Common myeloid progenitor, CD34-positive (primary cell): Measurements from ENCODE around the gene MED12.

ENCODE experiments used
- CTCF ChIA-PET: fragments of 350-600 bp; sonication (Branson Sonifier 250); formaldehyde crosslinking; loops from one replicate; lab custom pipeline; 2021; ENCODE audit warnings: antibody characterized with exemption; lab: Charles Lee
- POLR2A ChIA-PET: fragments of 350-600 bp; sonication (Branson Sonifier 250); formaldehyde crosslinking; loops from one replicate; lab custom pipeline; 2021; ENCODE audit warnings: antibody characterized with exemption; lab: Charles Lee
- DNase-seq, 3 donors: peaks; one replicate each; pipeline versions ENCODE4 v3.0.0 to v3.0.0-alpha.2; 2013
- H3K27ac ChIP-seq, 2 experiments: 1 replicate in 1 of 2; 2 replicates in 1 of 2; pipeline ENCODE4 v1.7.0; 2013; ENCODE audit warnings: inconsistent platforms in 2 of 2, low read length in 2 of 2, mild to moderate bottlenecking in 2 of 2, low read depth in 1 of 2, moderate library complexity in 1 of 2; ENCODE audit not compliant: severe bottlenecking in 2 of 2, insufficient read depth in 1 of 2, poor library complexity in 1 of 2
- H3K27me3 ChIP-seq, 5 experiments: replicated peaks in 2 of 5; 1 replicate in 3 of 5; 2 replicates in 2 of 5; pipeline versions ENCODE4 v1.6.1 to v1.7.0; 2013; ENCODE audit warnings: low read length in 4 of 5, mild to moderate bottlenecking in 2 of 5, moderate library complexity in 2 of 5, inconsistent platforms in 1 of 5; ENCODE audit not compliant: insufficient read depth in 5 of 5, control insufficient read depth in 4 of 5
- H3K36me3 ChIP-seq, 4 experiments: 1 replicate in 2 of 4; 2 replicates in 2 of 4; pipeline versions ENCODE4 v1.6.1 to v1.7.0; 2013; ENCODE audit warnings: low read length in 3 of 4, control low read depth in 1 of 4, mild to moderate bottlenecking in 1 of 4; ENCODE audit not compliant: control insufficient read depth in 4 of 4, insufficient read depth in 4 of 4
- H3K4me1 ChIP-seq, 4 experiments: 1 replicate in 3 of 4; 2 replicates in 1 of 4; pipeline versions ENCODE4 v1.6.1 to v1.7.1; 2013; ENCODE audit warnings: low read length in 3 of 4, mild to moderate bottlenecking in 3 of 4, control low read depth in 1 of 4, inconsistent platforms in 1 of 4, moderate library complexity in 1 of 4; ENCODE audit not compliant: control insufficient read depth in 4 of 4, insufficient read depth in 4 of 4; ENCODE audit errors: control extremely low read depth in 1 of 4
- H3K4me3 ChIP-seq, 7 experiments: 1 replicate in 4 of 7; 2 replicates in 3 of 7; pipeline versions ENCODE4 v1.5.1 to v1.7.0; 2013; ENCODE audit warnings: mild to moderate bottlenecking in 7 of 7, low read length in 6 of 7, moderate library complexity in 6 of 7, inconsistent platforms in 2 of 7, low read depth in 2 of 7, control low read depth in 1 of 7; ENCODE audit not compliant: insufficient read depth in 4 of 7, control insufficient read depth in 1 of 7; ENCODE audit errors: extremely low read depth in 1 of 7
- H3K9me3 ChIP-seq, 5 experiments: 1 replicate in 4 of 5; 2 replicates in 1 of 5; pipeline versions ENCODE4 v1.6.1 to v1.7.1; 2013; ENCODE audit warnings: low read length in 4 of 5, mild to moderate bottlenecking in 2 of 5, inconsistent platforms in 1 of 5, low read depth in 1 of 5, moderate library complexity in 1 of 5; ENCODE audit not compliant: control insufficient read depth in 4 of 5, insufficient read depth in 2 of 5; ENCODE audit errors: control extremely low read depth in 1 of 5
- WGBS: methylation state at CpG from one replicate; pipeline ENCODE4 v1.1.5; 2013; ENCODE audit not compliant: insufficient coverage; 5-methylcytosine and 5-hydroxymethylcytosine counted together

The MED12 gene

DNA sequence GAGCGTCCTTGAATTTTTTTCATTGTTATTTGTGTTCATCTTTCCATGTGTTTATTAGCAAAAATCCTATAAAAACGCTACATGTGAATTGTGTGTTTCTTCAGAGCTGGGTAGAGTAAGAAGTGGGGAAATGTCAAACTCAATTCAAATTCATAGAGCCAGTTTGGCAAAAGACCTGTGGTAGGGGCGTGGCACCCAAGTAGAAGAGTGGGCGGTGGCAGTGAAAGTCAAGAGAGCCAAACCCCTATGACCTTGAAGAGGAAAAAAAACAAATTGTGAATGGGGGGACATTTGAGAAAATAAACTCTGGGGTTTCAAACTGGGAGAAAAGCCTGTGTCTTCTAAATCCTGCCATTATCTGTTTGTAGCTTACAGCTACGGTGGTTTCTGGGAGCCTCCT lies 27.1 kb upstream of the MED12 start:
- H3K36me3 ChIP-seq: no peaks in the 10 kb centered on the region
- peaks cover 0 to 8% (median 5%) of the 10 kb centered on the region in 4 experiments for H3K4me1 ChIP-seq
- H3K9me3 ChIP-seq: no peaks in the 10 kb centered on the region
- 57% methylated on average over 2 of the region's 5 CpGs for WGBS
- DNase-seq: no peak
- ChIA-PET CTCF (no interaction called here), POLR2A (no interaction called here)
- no peak overlapping the region for H3K27ac ChIP-seq
- H3K27me3 ChIP-seq: peaks cover 0 to 8% (median 0%) of the 10 kb centered on the region in 5 experiments
- no peak overlapping the region for H3K4me3 ChIP-seq

- H3K9me3 ChIP-seq: no peaks in the 10 kb centered on the region
- H3K4me3 ChIP-seq: peak overlapping the region in 6 of 7 experiments; percentile 60 to 79 (median 68)
- ChIA-PET POLR2A (interaction anchor here (1.5 kb wide), 1 partner anchor 27 kb away, joined by 4 read pairs; the partner anchor contains the start of gene SNX12), CTCF (no interaction called here)
- 54% methylated on average over 4 of the region's 6 CpGs for WGBS
- no peak for DNase-seq
- peaks cover 0 to 27% (median 17%) of the 10 kb centered on the region in 4 experiments for H3K4me1 ChIP-seq
- no peaks in the 10 kb centered on the region for H3K36me3 ChIP-seq
- H3K27me3 ChIP-seq: peaks cover 0 to 12% (median 0%) of the 10 kb centered on the region in 5 experiments
- no peak overlapping the region for H3K27ac ChIP-seq
Observed at GRCh38 chrX:71095033-71095432, 23.4 kb upstream of the MED12 start.

DNA sequence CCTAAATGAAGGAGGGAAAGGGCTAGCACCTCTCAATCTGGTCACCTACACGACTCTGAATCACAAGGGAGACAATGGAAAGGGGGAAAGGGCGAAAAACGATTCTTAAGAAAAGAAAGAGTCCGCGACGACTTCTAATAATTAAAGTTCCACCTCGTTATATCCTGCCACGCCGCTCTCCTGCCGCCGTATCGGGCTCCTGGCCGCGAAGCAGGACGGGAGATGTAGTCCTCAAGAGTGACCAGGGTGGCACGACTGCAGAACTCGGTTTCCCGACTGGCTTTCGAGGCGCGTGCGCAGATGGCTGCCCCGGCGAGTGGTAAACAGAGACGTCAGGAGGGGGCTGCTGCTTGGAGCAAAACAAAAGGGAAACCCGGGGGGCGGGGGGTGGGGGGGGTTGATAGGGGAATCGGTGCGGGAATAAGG lies 22.8 kb upstream of the MED12 start, which contains the start of gene FOXO4:
Gene FOXO4 (plus strand): TSS at position 297 of the 426 bp plus-strand sequence. CDS start 678 bp downstream, outside the sequence.
- POLR2A ChIA-PET: interaction anchor here (1.1 to 1.5 kb wide), 2 partner anchors 23 to 28 kb away, joined by 4 to 7 read pairs; partner anchors contain the start of genes MED12 and SNX12
- H3K27ac ChIP-seq: peak within 1 kb of the TSS in 1 of 2 experiments; percentile 58
- H3K4me3 ChIP-seq: peak within 1 kb of the TSS; percentile 31 to 81 (median 73)
- H3K4me1 ChIP-seq: peaks cover 0 to 27% (median 17%) of the 10 kb centered on the region in 4 experiments
- 16% methylated on average over 12 of the region's 29 CpGs for WGBS
- peaks cover 0 to 12% (median 0%) of the 10 kb centered on the region in 5 experiments for H3K27me3 ChIP-seq
- H3K36me3 ChIP-seq: peaks cover 0 to 1% (median 0%) of the 10 kb centered on the region in 4 experiments
- CTCF ChIA-PET: no interaction called here
- H3K9me3 ChIP-seq: no peaks in the 10 kb centered on the region
- DNase-seq: peak; percentile 87 to 94 (median 94)

- H3K9me3 ChIP-seq: no peaks in the 10 kb centered on the region
- peaks cover 0 to 30% (median 19%) of the 10 kb centered on the region in 4 experiments for H3K4me1 ChIP-seq
- 25% methylated on average over 38 of the region's 46 CpGs for WGBS
- peaks cover 0 to 5% (median 0%) of the 10 kb centered on the region in 4 experiments for H3K36me3 ChIP-seq
- POLR2A ChIA-PET: interaction anchor here (1.1 to 1.6 kb wide), 3 partner anchors 16 to 28 kb away, joined by 4 to 7 read pairs (median 6); partner anchors contain the start of genes IL2RG, MED12 and SNX12
- peaks cover 0 to 18% (median 0%) of the 10 kb centered on the region in 5 experiments for H3K27me3 ChIP-seq
- peak overlapping the region; percentile 31 to 81 (median 73) for H3K4me3 ChIP-seq
- peak overlapping the region in 1 of 2 experiments; percentile 58 for H3K27ac ChIP-seq
- peak in 1 of 3 donors; percentile 50 for DNase-seq
- CTCF ChIA-PET: interaction anchor here (2.0 to 2.2 kb wide), 2 partner anchors 34 to 82 kb away, joined by 5 to 13 read pairs; no protein-coding TSS in a partner anchor
Observed at GRCh38 chrX:71095981-71096759, 22.2 kb upstream of the MED12 start.

DNA sequence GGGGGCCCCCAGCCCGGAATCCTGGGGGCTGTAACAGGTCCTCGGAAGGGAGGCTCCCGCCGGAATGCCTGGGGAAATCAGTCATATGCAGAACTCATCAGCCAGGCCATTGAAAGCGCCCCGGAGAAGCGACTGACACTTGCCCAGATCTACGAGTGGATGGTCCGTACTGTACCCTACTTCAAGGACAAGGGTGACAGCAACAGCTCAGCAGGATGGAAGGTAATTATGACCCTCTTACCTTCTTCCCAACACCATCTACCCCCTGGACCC lies 21.7 kb upstream of the MED12 start:
- Histone ChIP-seq H3K4me1 (peaks cover 0 to 36% (median 22%) of the 10 kb centered on the region in 4 experiments), H3K9me3 (no peaks in the 10 kb centered on the region), H3K27ac (peak overlapping the region in 1 of 2 experiments; percentile 58), H3K36me3 (peaks cover 0 to 5% (median 0%) of the 10 kb centered on the region in 4 experiments), H3K27me3 (peaks cover 0 to 20% (median 0%) of the 10 kb centered on the region in 5 experiments), H3K4me3 (peak overlapping the region; percentile 31 to 81 (median 73))
- ChIA-PET CTCF (interaction anchor here (2.0 to 2.2 kb wide), 2 partner anchors 34 to 82 kb away, joined by 5 to 13 read pairs; no protein-coding TSS in a partner anchor), POLR2A (interaction anchor here (1.1 to 1.6 kb wide), 2 partner anchors 15 to 22 kb away, joined by 6 to 7 read pairs; partner anchors contain the start of genes IL2RG and MED12)
- no peak for DNase-seq
- WGBS: 39% methylated on average over 9 of the region's 9 CpGs

DNA sequence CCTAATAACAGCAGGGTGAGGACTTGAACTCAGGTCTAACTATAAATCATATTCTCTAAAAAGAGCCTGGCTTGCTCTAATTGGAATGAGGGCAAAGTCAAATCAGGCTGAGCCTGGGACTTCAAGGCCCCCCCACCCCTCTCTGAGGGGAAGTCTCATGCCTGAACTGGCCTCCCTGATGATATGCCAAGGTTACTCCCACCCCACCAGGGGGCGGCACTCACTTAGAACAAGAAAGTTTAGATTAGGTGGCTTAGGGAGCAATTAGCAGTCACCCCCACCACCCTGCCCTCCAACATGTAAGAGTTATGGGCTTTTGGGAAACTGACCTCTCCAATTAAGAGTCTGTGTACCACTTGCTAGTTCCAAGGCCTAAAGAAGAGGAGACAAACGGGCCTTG lies 20.1 kb upstream of the MED12 start:
- DNase-seq: peak; percentile 80 to 88 (median 87)
- Histone ChIP-seq H3K36me3 (peaks cover 0 to 5% (median 0%) of the 10 kb centered on the region in 4 experiments), H3K27ac (no peak overlapping the region), H3K27me3 (peaks cover 0 to 20% (median 0%) of the 10 kb centered on the region in 5 experiments), H3K9me3 (no peaks in the 10 kb centered on the region), H3K4me3 (no peak overlapping the region), H3K4me1 (peaks cover 0 to 52% (median 34%) of the 10 kb centered on the region in 4 experiments)
- ChIA-PET POLR2A (no interaction called here), CTCF (interaction anchor here (0.9 to 2.2 kb wide), 6 partner anchors 9 to 84 kb away, joined by 3 to 13 read pairs (median 4); no protein-coding TSS in a partner anchor)
- 30% methylated on average over 2 of the region's 2 CpGs for WGBS
